K562 treated with DMSO at 1 percent for 24 hours (cell line): ENCODE measurements around the gene SPATA31D4. TPM values are rescaled to one million over a fixed set of nuclear protein-coding genes. Genes with fewer than 3 reads are reported as not detected.

Experiments
- total RNA-seq: library from RNA; unstranded; fragments of 300-600 nt; gene quantifications from 2 replicates; pipeline ENCODE4 v1.2.3, GENCODE V29; 2022; ENCODE audit warnings: low read depth; ENCODE audit not compliant: insufficient read depth

Gene SPATA31D4
- not detected in 2 replicates for total RNA-seq

DNA sequence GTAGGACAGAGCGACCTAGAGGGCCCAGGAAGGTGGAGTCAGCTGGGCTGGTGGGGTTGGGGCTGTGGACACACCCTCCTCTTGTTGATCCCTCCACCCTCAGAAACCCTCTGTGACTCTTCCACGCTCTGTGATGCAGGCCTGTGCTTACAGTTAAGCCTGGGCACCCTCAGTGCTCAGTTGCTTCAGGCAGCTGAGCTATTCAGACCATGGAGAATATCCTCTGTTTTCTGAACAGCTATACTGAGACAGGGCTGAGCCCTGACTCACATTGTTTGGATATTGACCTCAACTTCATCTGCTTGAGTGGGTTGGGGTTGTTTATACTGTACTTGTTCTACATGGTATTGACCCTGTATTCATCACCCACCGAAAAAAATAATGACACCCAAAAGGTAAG lies at the start of gene SPATA31D4:
TSS of gene SPATA31D4 (plus strand) at position 124 of the 400 bp plus-strand sequence. CDS start at position 210, 86 bp downstream.

GRCh38 chr9:81943393-81943792 lies 15.2 kb downstream of the SPATA31D4 start, which contains the start of gene SPATA31D3:
TSS of gene SPATA31D3 (plus strand) at chr9:81943500. CDS start at chr9:81943586, 86 bp downstream.

Other genes with a start within 250 kb of the SPATA31D4 start
- gene TLE1, start 238.9 kb upstream of the SPATA31D4 start, total RNA-seq, result not detected in 2 replicates
- not detected in 2 replicates for gene SPATA31D3, start 15.1 kb downstream of the SPATA31D4 start, total RNA-seq
- not detected in 2 replicates for gene SPATA31D1, start 60.3 kb downstream of the SPATA31D4 start, total RNA-seq